ENCODE measurements around the gene MARVELD1. TPM values are rescaled to one million over a fixed set of nuclear protein-coding genes. Genes with fewer than 3 reads are reported as not detected.
A peak's percentile ranks its signal among the peaks of the same experiment; 100 is the strongest.

The MARVELD1 gene
- total and polyA plus RNA-seq, 8 donors: 5.7 to 21.0 (median 10.9) TPM

GRCh38 chr10:97734021-97734420, 20.5 kb downstream of the MARVELD1 start:
- Histone ChIP-seq H3K27me3 (no peaks in the 10 kb centered on the region), H3K4me1 (peaks cover 11 to 24% (median 18%) of the 10 kb centered on the region in 4 donors), H3K27ac (no peak overlapping the region), H3K36me3 (peaks cover 0 to 7% (median 3%) of the 10 kb centered on the region in 4 donors), H3K9me3 (no peaks in the 10 kb centered on the region), H3K4me3 (no peak overlapping the region)
- TF ChIP-seq EP300 (IDR thresholded peaks at IDR 0.05): no peak
- no peak for TF ChIP-seq POLR2AphosphoS5 (IDR thresholded peaks at IDR 0.05)
- no peak for TF ChIP-seq POLR2A (IDR thresholded peaks at IDR 0.05)
- no peak for TF ChIP-seq CTCF (IDR thresholded peaks at IDR 0.05)
- intact Hi-C loops (cut with DNase I; ENCODE audit: low total_unique reads): loop anchor here (5.0 kb wide), 1 partner anchor 57 kb away; no protein-coding TSS in a partner anchor
- DNase-seq: no peak
- 79 to 90% (median 87%) methylated on average over 6 of the region's 6 CpGs for WGBS, 5 donors

DNA sequence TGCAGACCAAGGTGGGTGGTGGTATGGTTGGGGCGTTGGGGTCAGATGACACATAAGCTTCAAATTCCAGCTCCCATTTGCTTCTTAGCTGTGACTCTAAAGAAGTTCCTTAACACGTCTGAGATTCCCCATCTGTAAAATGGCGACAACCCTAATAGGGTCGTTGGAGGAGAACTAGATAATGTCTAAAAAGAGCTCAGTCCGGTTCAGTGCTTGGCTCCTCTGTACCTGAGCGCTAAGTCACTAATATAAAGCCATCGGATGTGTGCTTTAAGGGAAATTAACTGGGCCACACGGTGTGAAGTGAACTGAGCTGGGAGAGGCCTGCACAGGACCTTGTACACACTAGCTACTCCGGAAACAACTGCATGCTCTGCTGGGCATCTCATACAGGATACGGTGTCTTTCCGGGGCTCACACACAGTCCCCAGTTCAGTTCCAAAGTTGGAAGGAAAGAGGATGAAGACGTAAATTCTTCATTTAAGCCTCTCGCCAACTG, 22.9 kb downstream of the MARVELD1 start:
- Histone ChIP-seq H3K4me1 (peaks cover 11 to 42% (median 19%) of the 10 kb centered on the region in 4 donors), H3K36me3 (peaks cover 11 to 31% (median 26%) of the 10 kb centered on the region in 4 donors), H3K4me3 (peak overlapping the region; percentile 61 to 87 (median 76)), H3K9me3 (no peaks in the 10 kb centered on the region), H3K27me3 (no peaks in the 10 kb centered on the region), H3K27ac (peak overlapping the region in 4 of 5 donors; percentile 90 to 97 (median 96))
- intact Hi-C loops (cut with DNase I; ENCODE audit: low total_unique reads): no loop called here
- no peak for DNase-seq
- WGBS, 5 donors: 69 to 72% (median 71%) methylated on average over 13 of the region's 13 CpGs
- TF ChIP-seq POLR2A (IDR thresholded peaks at IDR 0.05) (no peak), EP300 (IDR thresholded peaks at IDR 0.05) (no peak), CTCF (IDR thresholded peaks at IDR 0.05) (no peak), POLR2AphosphoS5 (IDR thresholded peaks at IDR 0.05) (no peak)

- H3K4me3 ChIP-seq: peak within 1 kb of the TSS; percentile 61 to 87 (median 76)
- DNase-seq: peak; percentile 98 to 99
- TF ChIP-seq POLR2AphosphoS5 (IDR thresholded peaks at IDR 0.05): peak; percentile 99
- peak in 2 of 4 donors; percentile 89 to 90 for TF ChIP-seq POLR2A (IDR thresholded peaks at IDR 0.05)
- TF ChIP-seq CTCF (IDR thresholded peaks at IDR 0.05): peak in 1 of 7 experiments; percentile 25
- no peak for TF ChIP-seq EP300 (IDR thresholded peaks at IDR 0.05)
- H3K27me3 ChIP-seq: no peaks in the 10 kb centered on the region
- 0 to 1% (median 0%) methylated on average over 41 to 72 of the region's 72 CpGs for WGBS, 5 donors
- peaks cover 16 to 38% (median 33%) of the 10 kb centered on the region in 4 donors for H3K36me3 ChIP-seq
- intact Hi-C loops (cut with DNase I; ENCODE audit: low total_unique reads): no loop called here
- peak within 1 kb of the TSS; percentile 90 to 97 (median 95) for H3K27ac ChIP-seq
- no peaks in the 10 kb centered on the region for H3K9me3 ChIP-seq
- H3K4me1 ChIP-seq: peaks cover 11 to 45% (median 18%) of the 10 kb centered on the region in 4 donors
Measured at GRCh38 chr10:97736902-97737769, 23.6 kb downstream of the MARVELD1 start, which contains the start of gene ZFYVE27. Gene ZFYVE27 (plus strand): TSS chr10:97737128. CDS start chr10:97738478, 1,350 bp downstream.

- intact Hi-C loops (cut with DNase I; ENCODE audit: low total_unique reads): no loop called here
- Histone ChIP-seq H3K4me3 (peak overlapping the region; percentile 61 to 87 (median 76)), H3K4me1 (peaks cover 11 to 52% (median 18%) of the 10 kb centered on the region in 4 donors), H3K36me3 (peaks cover 18 to 45% (median 39%) of the 10 kb centered on the region in 4 donors), H3K27me3 (no peaks in the 10 kb centered on the region), H3K27ac (peak overlapping the region in 4 of 5 donors; percentile 90 to 97 (median 96)), H3K9me3 (no peaks in the 10 kb centered on the region)
- DNase-seq: no peak
- TF ChIP-seq POLR2AphosphoS5 (IDR thresholded peaks at IDR 0.05) (no peak), CTCF (IDR thresholded peaks at IDR 0.05) (no peak), POLR2A (IDR thresholded peaks at IDR 0.05) (no peak), EP300 (IDR thresholded peaks at IDR 0.05) (no peak)
- 28 to 34% (median 32%) methylated on average over 13 to 14 of the region's 14 CpGs for whole genome bisulfite sequencing, 5 donors
Measured at GRCh38 chr10:97737770-97738265, 24.3 kb downstream of the MARVELD1 start.

All from stomach (tissue), 9 donors.